DOHH2 (cell line): ENCODE results near the gene FOXC2.

Experiments used
- CTCF ChIP-seq: fragments of 200-600 bp; sonication (generic); IDR thresholded peaks from one replicate; pipeline ENCODE4 v1.5.1; 2014; ENCODE audit warnings: antibody characterized with exemption, mild to moderate bottlenecking, low read depth, low read length; ENCODE audit not compliant: poor library complexity, severe bottlenecking
- EZH2phosphoT487 ChIP-seq: fragments of 200-600 bp; sonication (generic); IDR thresholded peaks from 2 replicates; pipeline ENCODE4 v1.6.1; 2017; ENCODE audit warnings: borderline replicate concordance, mild to moderate bottlenecking, antibody characterized with exemption, low read length, moderate library complexity, mixed read lengths

GRCh38 chr16:86580791-86581170 lies 14.2 kb downstream of the FOXC2 start:
- TF ChIP-seq CTCF (no peak), EZH2phosphoT487 (no peak)
